ENCODE results near the gene SATB1.

- no peak for TF ChIP-seq CTCF (conservative IDR thresholded peaks at IDR 0.05; ENCODE audit: low read depth, low read length)
- TF ChIP-seq CEBPB (IDR thresholded peaks at IDR 0.05; ENCODE audit: low read depth, low read length), result no peak
- TF ChIP-seq RAD21 (IDR thresholded peaks at IDR 0.05; ENCODE audit: low read length), result no peak
- TF ChIP-seq POLR2A (IDR thresholded peaks at IDR 0.05; ENCODE audit: low read depth, low read length), result no peak
- no peak for TF ChIP-seq NFE2L2 (IDR thresholded peaks at IDR 0.05; ENCODE audit: low read depth, low read length)
- no peak for TF ChIP-seq MXI1 (IDR thresholded peaks at IDR 0.05; ENCODE audit: borderline replicate concordance, low read depth, low read length)
- no peak for TF ChIP-seq RCOR1 (IDR thresholded peaks at IDR 0.05; ENCODE audit: insufficient replicate concordance, low read length)
- TF ChIP-seq RFX5 (IDR thresholded peaks at IDR 0.05; ENCODE audit: low read depth, low read length), result no peak
- TF ChIP-seq FOS (IDR thresholded peaks at IDR 0.05; ENCODE audit: low read depth, low read length), result no peak
- no peak for TF ChIP-seq USF2 (IDR thresholded peaks at IDR 0.05; ENCODE audit: low read depth, low read length)
- TF ChIP-seq MAZ (IDR thresholded peaks at IDR 0.05; ENCODE audit: borderline replicate concordance, low read depth, low read length), result no peak
- TF ChIP-seq SMC3 (IDR thresholded peaks at IDR 0.05; ENCODE audit: low read depth, low read length), result no peak
- no peak for TF ChIP-seq ELK1 (IDR thresholded peaks at IDR 0.05; ENCODE audit: borderline replicate concordance, low read depth, low read length)
- TF ChIP-seq MAFK (IDR thresholded peaks at IDR 0.05; ENCODE audit: low read depth, low read length), result no peak
Measured at GRCh38 chr3:18431266-18431665, 6.1 kb upstream of the SATB1 start.

Data from IMR-90 (cell line).